Nephron (organoid): ENCODE measurements around the gene HEBP2.

Experiments
- H3K27ac Mint-ChIP-seq, 3 experiments: 2 replicates each; pipeline ENCODE4 v1.8.0; 2020; ENCODE audit warnings: mixed read lengths in 3 of 3, mild to moderate bottlenecking in 2 of 3, moderate library complexity in 1 of 3
- H3K27me3 Mint-ChIP-seq: 2 replicates; pipeline ENCODE4 v1.8.0; 2021; ENCODE audit warnings: low read depth, mild to moderate bottlenecking, moderate library complexity, mixed read lengths
- H3K36me3 Mint-ChIP-seq: 2 replicates; pipeline ENCODE4 v1.8.0; 2020; ENCODE audit warnings: low read depth, mixed read lengths
- H3K4me1 Mint-ChIP-seq: 2 replicates; pipeline ENCODE4 v1.8.0; 2020; ENCODE audit warnings: mixed read lengths
- H3K4me3 Mint-ChIP-seq, 3 experiments: 2 replicates each; pipeline ENCODE4 v1.8.0; 2020; ENCODE audit warnings: mild to moderate bottlenecking in 3 of 3, mixed read lengths in 3 of 3, moderate library complexity in 2 of 3
- H3K9me3 Mint-ChIP-seq: 2 replicates; pipeline ENCODE4 v1.8.0; 2020; ENCODE audit warnings: mixed read lengths
- TF ChIP-seq, protein P1 (sequence below), 3 experiments: fragments of 200-600 bp; sonication (generic); IDR thresholded peaks; one replicate each; pipeline ENCODE4 v1.5.0; 2021; ENCODE audit warnings: antibody characterized with exemption in 3 of 3; ENCODE audit not compliant: unreplicated experiment in 3 of 3

Gene HEBP2

DNA sequence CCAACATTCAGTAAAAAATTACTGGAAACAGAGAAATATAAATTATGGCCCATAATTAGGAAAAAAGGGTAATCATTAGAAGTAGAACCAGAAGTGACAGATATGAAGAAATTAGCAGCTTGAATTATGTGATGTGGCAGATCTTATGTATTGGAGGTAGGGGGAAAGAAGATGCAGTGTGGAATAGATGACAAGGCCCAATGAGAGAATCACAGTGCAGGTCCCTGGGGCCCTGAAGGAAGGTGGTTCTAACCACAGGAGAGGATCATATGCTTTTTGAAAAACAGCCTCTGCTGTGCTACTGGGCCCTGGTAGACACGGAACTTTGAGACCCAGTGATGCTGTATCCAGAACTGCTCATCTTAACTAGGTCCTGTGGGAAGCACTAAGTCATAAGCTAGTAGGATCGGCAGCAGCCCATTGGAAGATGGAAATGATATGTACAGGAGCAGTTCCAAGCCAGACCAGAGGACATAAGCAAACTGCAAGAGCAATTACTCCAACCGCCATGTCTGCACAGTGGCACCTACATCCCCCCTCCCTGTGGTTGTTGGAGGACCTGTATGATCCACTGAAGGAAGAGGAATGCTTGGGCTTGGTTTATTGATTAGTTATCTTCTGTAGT is 14.2 kb downstream of the HEBP2 start:
- no peaks in the 10 kb centered on the region for H3K27me3 Mint-ChIP-seq
- no peak overlapping the region for H3K27ac Mint-ChIP-seq
- H3K36me3 Mint-ChIP-seq: peaks cover 72% of the 10 kb centered on the region
- TF ChIP-seq, protein P1, sequence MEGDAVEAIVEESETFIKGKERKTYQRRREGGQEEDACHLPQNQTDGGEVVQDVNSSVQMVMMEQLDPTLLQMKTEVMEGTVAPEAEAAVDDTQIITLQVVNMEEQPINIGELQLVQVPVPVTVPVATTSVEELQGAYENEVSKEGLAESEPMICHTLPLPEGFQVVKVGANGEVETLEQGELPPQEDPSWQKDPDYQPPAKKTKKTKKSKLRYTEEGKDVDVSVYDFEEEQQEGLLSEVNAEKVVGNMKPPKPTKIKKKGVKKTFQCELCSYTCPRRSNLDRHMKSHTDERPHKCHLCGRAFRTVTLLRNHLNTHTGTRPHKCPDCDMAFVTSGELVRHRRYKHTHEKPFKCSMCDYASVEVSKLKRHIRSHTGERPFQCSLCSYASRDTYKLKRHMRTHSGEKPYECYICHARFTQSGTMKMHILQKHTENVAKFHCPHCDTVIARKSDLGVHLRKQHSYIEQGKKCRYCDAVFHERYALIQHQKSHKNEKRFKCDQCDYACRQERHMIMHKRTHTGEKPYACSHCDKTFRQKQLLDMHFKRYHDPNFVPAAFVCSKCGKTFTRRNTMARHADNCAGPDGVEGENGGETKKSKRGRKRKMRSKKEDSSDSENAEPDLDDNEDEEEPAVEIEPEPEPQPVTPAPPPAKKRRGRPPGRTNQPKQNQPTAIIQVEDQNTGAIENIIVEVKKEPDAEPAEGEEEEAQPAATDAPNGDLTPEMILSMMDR (IDR thresholded peaks at IDR 0.05; ENCODE audit: unreplicated experiment in 3 of 3): no peak
- peaks cover 4% of the 10 kb centered on the region for H3K9me3 Mint-ChIP-seq
- H3K4me3 Mint-ChIP-seq: no peak overlapping the region
- H3K4me1 Mint-ChIP-seq: no peaks in the 10 kb centered on the region

DNA sequence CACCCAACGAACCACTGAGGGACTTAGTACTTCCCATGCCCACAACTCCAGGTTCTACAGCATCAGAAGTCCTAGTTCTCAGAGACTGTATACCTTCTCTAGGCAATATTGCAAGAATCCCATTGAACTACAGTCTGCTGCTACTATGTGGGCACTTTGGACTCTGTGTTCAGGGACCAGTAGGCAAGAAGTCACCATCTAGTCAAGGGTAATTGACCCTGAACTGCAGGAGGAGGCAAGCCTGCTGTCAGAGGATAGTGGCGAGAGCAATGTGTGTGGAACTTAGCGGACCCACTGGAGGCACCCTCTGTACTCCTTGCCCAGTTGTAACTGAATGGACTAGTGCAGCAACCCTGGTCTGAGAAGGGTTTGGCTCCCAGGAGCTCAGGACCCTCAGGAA is 15.7 kb downstream of the HEBP2 start:
- no peak overlapping the region for H3K27ac Mint-ChIP-seq
- H3K9me3 Mint-ChIP-seq: peaks cover 4% of the 10 kb centered on the region
- no peaks in the 10 kb centered on the region for H3K4me1 Mint-ChIP-seq
- no peaks in the 10 kb centered on the region for H3K27me3 Mint-ChIP-seq
- TF ChIP-seq, protein P1 (IDR thresholded peaks at IDR 0.05; ENCODE audit: unreplicated experiment in 3 of 3): no peak
- peaks cover 70% of the 10 kb centered on the region for H3K36me3 Mint-ChIP-seq
- H3K4me3 Mint-ChIP-seq: no peak overlapping the region

DNA sequence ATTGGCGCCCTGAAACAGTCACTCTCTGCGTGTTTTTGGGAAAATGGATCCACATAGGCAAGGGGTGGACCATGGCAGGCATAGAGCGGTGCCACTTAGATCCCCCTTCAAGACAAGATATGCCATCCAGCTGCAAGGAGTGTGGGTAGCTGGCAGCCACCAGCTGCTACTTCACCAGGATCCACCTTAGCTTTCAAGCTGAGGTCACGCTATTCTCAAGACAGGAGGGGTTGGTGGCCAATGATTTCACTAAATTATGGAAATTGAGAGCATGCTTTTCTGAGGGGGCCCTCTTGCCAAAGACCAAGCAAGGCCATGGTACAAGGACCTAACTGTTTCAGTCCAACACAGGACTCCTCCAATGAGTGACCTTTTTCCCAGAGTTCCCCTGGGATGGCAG is 16.3 kb downstream of the HEBP2 start:
- H3K4me1 Mint-ChIP-seq: no peaks in the 10 kb centered on the region
- no peak overlapping the region for H3K27ac Mint-ChIP-seq
- H3K36me3 Mint-ChIP-seq: peaks cover 68% of the 10 kb centered on the region
- TF ChIP-seq, protein P1 (IDR thresholded peaks at IDR 0.05; ENCODE audit: unreplicated experiment in 3 of 3): no peak
- H3K27me3 Mint-ChIP-seq: no peaks in the 10 kb centered on the region
- H3K4me3 Mint-ChIP-seq: no peak overlapping the region
- H3K9me3 Mint-ChIP-seq: peaks cover 4% of the 10 kb centered on the region

DNA sequence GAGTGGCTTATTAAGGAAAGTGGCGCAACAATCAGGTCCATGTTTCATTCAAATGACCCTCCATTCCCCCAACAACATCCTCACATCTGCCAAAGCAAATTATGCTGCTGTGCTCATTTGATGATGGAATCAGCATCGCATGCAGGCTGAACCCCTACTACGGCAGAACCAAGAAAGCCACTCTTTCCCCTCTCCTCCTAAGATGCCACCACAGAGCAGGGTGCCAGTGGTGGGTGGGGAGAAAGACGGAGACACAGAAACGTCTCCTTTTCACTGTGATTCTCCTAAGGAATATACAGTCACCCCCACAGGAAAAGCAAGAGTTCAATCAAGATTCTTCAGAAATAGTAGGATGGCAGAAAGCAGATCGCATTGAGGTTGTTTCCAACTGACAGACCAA is 17.1 kb downstream of the HEBP2 start:
- Mint-ChIP-seq H3K4me3 (no peak overlapping the region), H3K27ac (no peak overlapping the region), H3K4me1 (no peaks in the 10 kb centered on the region), H3K27me3 (no peaks in the 10 kb centered on the region), H3K36me3 (peaks cover 68% of the 10 kb centered on the region), H3K9me3 (peaks cover 4% of the 10 kb centered on the region)
- TF ChIP-seq, protein P1 (IDR thresholded peaks at IDR 0.05; ENCODE audit: unreplicated experiment in 3 of 3): no peak

DNA sequence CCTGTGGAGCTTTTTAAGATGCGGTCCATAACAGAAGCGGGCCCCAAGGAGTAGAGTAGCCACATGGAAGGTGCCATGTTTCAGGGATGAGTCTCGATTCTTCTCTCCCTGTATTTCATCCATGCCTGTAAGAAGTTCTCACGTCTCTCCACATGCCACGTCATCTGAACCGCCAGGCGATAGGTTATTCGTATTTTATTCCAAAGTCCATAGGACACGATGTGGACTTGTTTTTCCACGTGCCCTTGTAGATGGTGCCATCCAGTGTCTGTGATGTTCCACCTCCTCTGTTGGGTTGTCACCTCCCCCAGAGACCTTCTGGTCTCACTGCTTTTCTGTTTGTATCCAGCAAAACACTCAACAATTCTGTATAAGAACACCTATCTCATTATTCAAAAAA is 17.6 kb downstream of the HEBP2 start:
- Mint-ChIP-seq H3K4me1 (no peaks in the 10 kb centered on the region), H3K4me3 (no peak overlapping the region), H3K36me3 (peaks cover 62% of the 10 kb centered on the region), H3K27me3 (no peaks in the 10 kb centered on the region), H3K9me3 (peaks cover 4% of the 10 kb centered on the region), H3K27ac (no peak overlapping the region)
- TF ChIP-seq, protein P1 (IDR thresholded peaks at IDR 0.05; ENCODE audit: unreplicated experiment in 3 of 3): no peak

DNA sequence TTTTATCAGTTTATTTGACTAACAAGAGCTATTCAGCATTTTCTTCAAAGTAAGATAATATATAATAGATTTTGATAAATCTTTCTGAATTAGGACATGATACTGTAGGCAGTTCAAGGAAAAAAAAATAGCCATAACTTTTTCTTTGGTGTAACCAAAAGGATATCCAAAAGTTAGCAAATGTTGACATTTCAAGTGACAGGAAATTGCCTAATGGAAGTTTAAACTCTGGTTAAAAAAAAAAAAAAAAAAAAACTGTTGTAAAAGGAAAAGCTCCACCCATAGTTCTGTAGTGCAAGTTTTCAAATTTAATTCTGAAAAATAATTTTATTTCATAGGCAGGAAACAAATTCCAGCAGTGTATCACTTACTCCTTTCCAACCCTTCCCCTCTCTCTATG is 18.8 kb downstream of the HEBP2 start:
- Mint-ChIP-seq H3K4me1 (no peaks in the 10 kb centered on the region), H3K36me3 (peaks cover 55% of the 10 kb centered on the region), H3K9me3 (peaks cover 4% of the 10 kb centered on the region), H3K4me3 (no peak overlapping the region), H3K27me3 (no peaks in the 10 kb centered on the region), H3K27ac (no peak overlapping the region)
- TF ChIP-seq, protein P1 (IDR thresholded peaks at IDR 0.05; ENCODE audit: unreplicated experiment in 3 of 3): no peak
